Right lung (tissue), 5 donors: ENCODE results near the gene DNAJC18. TPM values are rescaled to one million over a fixed set of nuclear protein-coding genes. Genes with fewer than 3 reads are reported as not detected.
A peak's percentile ranks its signal among the peaks of the same experiment; 100 is the strongest.
"Not testable (repeated sequence)": the region's sequence is repeated elsewhere in the genome, so short reads cannot be mapped to it uniquely, and the experiment has no call there.

Source experiments
- DNase-seq, 2 donors: peaks; one replicate each; pipeline ENCODE4 v3.0.0-alpha.2; 2013
- polyA plus RNA-seq, 5 donors: library from polyadenylated mRNA; unstranded; fragments of 120-200 nt; gene quantifications; one replicate each; pipeline versions ENCODE4 v1.2.1 to v1.2.3, GENCODE V29; 2013; ENCODE audit warnings: inconsistent platforms in 1 of 5, low replicate concordance in 1 of 5; ENCODE audit not compliant: insufficient read length in 5 of 5, insufficient read depth in 1 of 5

Gene DNAJC18
- polyA plus RNA-seq, 5 donors = 23.6 to 40.4 (median 34.2) TPM

DNA sequence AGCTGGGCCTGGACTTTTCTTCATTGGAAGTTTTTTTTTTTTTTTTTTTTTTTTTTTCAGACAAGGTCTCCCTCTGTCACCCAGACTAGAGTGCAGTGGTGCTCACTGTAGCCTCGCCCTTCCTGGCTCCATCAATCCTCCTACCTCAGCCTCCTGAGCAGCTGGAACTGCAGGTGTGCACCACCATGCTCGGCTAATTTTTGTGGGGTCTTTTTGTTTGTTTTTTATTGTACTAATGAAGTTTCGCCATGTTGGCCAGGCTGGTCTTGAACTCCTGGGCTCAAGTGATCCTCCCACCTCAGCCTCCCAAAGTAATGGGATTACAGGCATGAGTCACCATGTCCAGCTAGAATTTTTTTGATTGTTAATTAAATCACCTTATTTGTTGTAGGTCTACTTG is 3.6 kb downstream of the DNAJC18 start:
- DNase-seq = no peak

DNA sequence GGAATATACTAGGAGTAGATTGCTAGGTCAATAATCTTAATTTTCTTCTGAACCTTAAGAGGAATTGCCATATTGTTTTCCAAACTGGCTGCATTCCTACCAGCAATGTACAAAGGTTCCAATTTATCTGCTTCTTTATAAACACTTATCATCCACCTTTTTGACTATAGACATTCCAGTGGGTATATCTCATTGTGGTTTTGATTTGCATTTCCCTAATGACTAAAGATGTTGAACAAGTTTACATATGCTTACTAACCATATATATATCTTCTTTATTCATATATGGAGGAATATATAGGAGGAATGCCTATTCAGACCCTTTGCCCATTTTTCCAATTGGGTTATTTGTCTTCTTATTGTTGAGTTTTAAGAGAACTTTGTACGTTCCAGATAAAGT is 7.6 kb downstream of the DNAJC18 start:
- DNase-seq = no peak

DNA sequence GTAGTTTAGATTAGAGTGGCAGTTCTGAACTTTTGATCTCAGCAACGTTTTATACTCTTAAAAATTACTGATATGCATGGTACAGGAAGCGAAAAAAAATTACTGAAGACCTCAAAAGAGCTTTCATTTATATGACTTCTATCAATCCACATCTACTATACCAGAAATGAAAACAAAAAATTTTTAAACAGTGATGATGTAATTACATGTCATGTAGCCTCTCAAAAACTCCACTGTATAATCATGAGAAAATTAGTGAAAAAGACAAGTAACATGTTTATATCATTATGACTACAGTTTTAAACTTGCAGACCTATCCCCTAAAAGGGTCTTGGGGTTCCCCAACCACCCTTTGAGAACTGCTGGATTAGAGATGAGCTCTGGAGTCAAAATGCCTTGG is 9.3 kb downstream of the DNAJC18 start:
- DNase-seq = no peak

DNA sequence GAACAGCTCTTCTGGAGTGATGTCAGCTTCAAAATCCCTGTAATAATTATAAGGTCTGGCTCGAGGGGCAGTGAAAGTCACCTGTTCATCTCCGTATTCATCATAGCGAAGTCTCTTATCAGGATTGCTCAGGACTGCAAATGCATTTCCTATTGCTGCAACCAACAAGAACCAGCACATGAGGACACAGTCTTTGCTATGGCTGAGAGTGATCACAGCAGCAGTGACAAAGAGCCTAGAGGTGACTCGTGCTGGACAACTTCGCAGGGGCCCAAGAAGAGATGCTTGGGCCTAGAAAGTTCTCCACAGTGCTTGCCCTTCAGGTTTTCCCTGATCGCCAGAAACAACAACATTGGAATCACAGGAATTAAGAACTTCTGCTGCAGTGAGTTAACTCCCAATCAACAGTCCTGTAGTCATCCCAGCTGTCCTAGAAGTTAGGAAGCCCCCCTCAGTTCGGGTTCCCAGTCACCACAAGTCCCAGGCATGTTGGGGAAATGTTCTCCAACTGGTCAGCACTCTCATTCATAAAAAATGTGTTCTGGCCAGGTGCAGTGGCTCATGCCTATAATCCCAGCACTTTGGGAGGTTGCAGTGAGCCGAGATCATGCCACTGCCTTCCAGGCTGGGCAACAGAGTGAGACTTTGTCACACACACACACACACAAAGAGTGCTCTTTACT is 13.0 kb downstream of the DNAJC18 start:
- DNase-seq = no peak

DNA sequence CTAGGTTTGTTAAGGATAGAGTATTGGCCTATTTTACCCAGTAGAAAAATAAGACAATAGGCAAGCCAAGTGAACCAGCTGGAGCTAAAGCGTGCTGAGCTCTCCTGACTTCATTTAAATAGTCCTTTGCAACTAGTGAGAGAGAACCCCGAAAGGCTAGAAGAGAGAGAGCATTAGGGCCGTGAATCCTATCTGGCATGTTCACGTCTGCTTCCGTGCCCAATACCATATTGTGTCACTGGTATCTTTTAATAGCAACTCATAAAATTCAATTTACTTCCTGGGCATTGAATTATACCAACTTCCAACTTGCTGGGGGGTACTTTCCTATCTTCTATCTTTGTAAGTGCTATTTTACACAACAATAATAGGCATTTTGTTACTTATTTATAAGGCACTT is 13.8 kb downstream of the DNAJC18 start:
- no peak for DNase-seq

DNA sequence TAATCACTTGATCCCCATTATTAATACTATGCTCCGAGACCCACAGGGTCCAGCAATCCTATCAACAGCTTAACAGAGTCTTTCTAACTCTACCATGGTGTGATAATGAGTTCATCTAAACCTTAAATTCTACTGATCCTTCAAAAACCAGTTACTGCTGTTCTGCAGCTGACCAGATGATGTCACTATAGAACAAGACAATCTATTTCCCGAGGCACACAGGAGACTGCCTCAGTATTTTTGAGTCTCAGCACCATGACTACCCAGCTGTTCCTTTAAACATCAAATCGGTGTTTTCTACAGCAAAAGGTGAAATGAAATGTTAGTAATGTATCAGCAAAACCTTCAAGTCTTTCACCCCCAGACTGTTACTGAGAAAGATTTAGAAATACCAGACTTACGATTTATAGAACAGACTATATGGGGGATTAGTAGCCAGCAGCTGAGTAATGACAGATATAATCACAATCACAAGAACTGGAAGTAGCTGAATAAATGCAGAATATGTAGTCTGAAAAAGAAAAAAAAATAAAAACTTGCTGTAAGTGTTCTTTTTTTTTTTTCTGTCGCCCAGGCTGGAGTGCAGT is 16.9 kb downstream of the DNAJC18 start:
- peak; percentile 51 to 60 for DNase-seq

DNA sequence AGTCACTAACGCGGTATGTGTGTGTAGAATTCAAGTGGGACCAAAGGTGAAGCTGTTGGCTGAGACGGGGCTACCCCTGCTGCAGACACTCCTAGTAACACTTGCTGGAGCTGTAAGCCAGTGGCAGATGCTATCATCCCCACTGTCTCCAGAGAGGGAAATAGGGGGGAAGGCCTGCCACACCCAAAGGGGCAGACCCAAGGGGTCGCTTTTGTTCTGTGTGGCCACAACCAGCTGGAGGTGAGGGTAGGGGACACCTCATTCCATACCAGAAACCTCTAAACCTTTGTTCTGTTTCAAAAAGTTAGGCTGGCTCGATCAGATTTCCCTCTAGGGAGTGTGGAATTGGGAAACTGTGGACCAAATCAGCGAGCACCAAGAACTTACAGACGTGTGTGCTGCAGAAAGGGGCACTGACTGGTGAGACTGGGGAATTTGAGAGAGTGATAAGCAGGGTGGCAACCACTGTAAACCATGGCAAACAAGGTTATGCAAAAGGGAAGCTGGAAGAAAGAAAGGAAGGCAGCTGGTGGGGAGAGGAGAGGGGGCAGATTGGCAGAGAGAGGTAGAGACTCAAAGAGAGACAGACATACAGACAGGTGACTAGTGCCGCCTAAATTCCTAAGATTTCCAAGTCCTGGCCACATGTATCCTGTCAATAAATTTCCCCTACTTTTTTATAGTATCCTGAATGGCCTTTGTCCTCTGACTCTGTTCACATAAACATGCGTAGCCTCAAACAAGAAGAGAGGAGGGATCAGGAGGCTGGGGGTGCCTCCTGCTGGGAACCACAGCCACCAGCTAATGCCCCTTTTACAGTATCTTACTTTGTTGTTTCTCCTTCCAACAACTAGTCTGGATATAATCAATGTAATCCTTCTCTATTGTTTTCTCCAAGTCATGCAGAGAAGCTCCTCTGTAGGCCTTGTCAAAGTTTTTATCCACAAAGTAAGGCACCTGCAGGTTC is 19.8 kb downstream of the DNAJC18 start:
- DNase-seq = no peak

DNA sequence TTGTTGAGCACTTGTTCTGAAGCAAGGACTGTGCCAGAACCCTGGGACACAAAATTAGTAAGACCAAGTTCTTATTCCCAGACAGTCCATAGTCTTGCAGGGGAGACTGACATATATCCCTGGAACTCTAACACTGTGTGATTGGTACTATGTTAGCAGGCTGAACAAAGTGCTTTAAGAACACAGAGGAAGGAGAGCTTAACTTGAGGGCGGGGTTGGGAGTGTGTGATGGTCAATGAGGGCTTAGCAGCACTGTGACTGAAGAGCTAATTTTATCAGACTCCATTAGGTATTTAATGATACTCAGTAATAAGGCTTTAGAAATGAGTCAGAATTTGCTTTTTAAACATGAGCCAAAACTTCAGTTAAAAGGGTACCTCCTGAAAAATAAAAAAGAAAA is 20.5 kb downstream of the DNAJC18 start:
- DNase-seq = no peak

DNA sequence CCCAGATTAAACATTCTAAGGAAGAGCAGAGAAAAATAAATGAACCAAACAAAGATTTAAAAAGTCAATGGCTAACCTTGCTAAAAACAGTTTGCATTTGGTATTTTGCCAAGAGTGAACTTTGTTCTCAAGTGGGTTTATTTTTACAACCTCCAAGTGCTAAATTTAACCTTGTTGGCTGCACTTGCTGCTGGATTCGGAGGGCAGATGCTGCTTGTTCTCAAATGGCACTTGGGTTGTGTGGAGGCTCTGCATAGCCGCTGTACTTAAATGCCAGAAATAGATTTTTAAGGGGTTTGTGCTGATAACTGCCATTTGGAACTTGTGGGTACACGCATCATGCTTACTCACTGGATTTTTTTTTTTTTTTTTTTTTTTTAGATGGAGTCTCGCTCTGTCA is 22.1 kb downstream of the DNAJC18 start:
- no peak for DNase-seq

DNA sequence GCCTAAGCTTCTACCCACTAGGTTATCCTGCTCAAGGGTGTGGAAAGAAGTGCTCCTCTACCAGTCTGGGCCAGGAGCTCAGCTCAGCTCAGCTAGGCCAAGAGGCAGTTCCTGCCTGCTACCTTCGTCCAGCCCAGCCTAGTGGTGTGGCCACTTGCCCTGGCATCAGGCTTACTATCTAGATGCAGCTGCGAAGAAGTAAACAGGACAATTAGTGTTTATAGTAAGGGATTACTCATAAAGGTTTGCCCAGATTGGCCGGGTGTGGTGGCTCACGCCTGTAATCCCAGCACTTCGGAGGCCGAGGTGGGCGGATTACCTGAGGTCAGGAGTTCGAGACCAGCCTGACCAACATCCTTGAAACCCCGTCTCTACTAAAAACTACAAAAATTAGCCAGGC is 22.7 kb downstream of the DNAJC18 start:
- DNase-seq = no peak

DNA sequence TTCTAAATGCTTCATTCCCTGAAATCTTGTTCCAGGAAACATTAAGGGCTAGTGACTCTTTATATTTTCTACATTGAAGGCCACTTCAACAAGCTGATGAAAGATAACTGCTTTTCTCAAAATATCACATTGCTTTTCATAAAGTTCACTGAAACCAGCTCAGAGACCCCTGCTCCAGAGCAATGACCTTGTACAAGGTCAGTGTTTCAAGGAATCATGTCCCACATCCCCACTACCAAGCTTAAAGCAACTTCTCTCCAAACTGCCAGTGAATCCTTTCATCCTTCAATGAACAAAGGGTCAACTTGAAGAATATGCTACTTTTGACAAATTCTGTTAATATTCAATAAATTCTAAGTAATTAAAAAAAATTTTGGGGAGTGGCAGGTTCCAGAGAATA is 23.5 kb downstream of the DNAJC18 start:
- no peak for DNase-seq

DNA sequence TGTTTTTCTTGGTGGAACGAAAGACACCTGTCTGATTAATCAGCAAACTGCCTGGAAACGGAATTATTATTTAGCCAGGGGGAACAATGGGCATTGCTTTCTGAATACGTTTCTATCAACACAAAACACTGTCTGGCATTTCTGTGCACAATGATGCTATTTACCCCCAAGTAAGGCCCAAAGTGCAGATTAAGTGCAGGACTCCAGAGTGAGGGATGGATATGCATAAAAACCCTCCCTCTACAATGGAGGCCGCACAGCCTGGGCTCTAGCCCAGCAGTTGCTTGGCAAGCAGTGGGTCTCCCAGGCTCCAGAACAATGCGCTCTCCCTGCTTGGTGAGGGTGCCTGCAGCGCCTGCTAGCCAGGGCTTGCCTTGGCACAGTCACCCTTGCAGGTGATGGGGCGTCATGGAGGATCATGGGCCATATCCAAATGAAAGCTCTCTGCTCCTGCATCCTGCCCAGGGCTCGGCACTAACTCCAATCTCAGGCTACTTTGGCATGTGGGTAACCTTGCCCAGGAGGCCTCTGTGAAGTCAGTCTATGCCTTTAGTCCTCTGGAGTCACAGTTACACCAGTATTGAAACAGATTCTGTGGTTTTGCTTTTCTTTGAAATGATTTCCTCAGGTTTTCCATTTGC is 24.0 kb downstream of the DNAJC18 start:
- no peak for DNase-seq

DNA sequence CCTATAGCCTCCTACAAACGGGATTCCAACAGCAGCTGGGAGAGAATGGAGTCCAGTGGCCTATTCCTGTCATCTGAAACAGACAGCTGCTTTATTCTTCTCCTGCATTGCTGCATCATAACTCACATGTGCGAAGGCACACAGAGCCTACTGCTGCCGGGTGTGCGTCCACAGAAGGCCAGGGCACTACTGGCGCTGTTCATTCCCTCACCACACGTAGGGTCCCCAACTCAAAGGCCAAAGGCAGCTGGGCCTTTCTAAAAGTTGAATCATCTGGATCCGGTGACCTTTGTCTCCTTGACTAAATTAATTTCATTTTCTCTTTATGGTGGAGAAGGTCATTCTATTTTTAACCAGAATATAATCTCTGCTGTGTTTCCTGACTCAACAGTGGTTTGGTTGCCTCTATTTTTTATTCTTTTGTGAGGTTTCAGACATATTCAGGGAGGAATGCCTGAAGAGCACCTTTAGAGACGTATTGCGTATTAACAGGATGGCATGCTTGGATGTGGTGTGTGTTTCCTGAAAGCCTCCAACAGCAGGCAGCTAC is 24.7 kb downstream of the DNAJC18 start:
- no peak for DNase-seq

DNA sequence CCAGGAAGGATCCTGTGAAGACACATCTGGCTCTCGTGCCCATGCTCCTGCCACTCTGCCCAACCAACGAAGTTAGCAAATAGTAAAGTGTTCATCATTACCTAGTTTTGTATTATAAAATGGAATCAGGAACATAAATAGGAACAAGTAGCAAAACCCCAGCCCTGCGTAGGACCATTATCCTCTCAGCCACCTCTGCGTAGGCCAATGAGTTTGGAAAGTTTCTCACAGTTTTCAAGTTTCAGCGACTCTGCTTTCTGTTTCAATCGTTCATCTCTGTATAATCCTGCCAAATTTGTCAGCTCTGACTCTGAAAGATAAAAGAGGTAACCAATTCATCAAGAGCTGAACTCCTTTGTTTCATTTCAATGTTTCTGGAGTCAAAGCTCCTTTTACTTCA is 25.4 kb downstream of the DNAJC18 start:
- DNase-seq = no peak

DNA sequence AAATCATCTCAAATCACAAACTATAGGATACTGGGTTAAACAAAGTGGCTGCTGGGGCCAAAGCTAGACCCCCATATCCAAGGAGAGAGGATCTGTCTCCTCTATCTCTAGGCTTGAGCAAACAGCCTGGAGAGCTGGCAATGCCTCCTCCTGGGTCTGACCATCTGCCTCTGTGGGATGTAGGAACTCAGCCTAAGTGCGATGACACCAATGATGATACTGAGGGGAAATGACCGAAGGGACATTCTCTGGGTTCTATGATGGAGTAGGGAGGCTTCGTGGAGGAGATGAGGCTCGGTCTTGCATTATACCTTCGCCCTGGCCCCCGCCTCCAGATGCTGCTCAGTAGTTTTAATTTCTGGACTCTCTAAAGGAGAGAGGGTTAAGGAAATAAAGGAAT is 26.2 kb downstream of the DNAJC18 start:
- no peak for DNase-seq

DNA sequence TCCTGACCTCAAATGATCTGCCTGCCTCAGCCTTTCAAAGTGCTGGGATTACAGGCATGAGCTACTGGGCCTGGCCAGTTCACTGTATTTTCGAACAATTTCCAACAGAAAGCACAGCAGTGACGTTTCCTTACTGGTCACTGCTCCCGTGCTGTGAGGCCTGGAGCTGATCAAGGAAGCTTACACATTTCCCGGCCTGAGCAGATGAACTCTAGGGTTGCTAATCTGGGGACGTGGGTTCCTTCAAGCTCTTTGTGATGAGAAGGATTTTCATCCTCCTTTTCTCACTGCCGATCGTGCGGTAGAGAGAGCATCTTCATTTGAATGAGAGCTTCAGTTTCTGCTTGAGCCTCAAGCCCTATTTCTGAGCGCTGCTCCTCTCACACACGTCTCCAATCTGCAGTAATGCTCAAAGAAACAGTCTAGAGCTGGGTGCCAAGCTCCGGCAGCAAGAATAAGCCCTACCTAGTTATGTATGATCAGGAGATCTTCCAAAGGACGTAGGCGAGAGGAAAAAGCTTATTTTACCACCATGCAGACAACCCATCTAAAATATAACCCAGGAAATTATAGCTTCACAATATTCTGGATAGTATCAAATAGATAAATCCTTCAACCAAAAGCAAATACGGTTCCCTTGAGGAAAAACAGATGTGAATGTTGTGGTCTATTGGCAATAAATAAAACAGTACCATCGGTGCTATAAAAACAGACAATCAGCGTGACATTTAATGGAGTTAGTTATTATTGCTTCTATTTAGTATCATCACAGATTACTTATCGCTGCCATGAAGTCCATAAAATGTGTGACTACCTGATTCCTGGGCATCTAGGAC is 28.1 kb downstream of the DNAJC18 start:
- DNase-seq = no peak

DNA sequence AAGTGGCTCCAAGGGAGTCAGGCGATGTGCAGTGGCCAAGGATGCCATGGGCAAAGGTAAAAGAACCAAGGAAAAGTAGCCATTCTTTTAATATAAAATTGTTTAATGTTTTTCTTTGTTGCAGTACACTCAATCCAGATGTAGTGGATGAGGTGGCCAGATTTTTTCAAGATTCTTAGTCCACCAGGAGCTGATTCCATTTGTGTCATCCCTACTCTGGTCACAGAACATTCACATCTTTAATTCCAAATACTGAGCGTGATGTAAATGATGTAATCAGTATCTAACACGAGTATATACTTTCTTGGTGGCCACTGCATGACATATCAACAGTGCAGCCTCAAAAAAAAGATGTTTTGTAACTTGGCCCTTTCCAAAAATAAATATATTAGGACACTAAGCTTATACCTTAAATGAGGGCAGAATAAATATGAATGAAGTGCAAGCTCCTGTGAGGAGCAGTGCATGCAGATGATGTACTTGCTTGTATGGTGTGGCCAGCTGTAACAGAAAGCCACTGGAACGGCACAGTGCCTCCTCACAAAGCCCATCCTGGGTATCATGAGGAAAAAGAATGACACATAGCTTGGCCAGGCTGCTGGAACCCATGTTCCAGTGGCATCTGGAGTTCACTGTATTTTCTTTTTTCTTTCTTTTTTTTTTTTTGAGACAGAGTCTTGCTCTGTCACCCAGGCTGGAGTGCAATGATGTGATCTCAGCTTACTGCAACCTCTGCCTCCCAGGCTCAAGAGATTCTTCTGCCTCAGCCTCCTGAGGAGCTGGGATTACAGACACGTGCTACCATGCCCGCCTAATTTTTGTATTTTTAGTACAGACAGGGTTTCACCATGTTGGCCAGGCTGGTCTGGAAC is 29.0 kb downstream of the DNAJC18 start:
- DNase-seq = no peak

DNA sequence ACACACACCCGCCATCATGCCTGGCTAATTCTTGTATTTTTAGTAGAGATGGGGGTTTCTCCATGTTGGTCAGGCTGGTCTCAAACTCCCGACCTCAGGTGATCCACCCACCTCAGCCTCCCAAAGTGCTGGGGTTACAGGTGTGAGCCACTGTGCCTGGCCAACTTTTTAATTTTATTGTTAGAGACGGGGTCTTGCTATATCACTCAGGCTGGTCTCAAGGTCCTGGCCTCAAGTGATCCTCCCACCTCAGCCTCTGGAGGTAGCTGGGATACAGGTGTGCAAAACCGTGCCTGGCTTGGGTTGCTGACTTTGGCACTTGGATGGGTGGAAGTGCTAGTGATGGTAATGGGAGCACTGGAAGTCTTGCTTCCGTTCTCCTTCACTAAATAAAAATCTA is 30.2 kb downstream of the DNAJC18 start:
- not testable (repeated sequence) for DNase-seq

DNA sequence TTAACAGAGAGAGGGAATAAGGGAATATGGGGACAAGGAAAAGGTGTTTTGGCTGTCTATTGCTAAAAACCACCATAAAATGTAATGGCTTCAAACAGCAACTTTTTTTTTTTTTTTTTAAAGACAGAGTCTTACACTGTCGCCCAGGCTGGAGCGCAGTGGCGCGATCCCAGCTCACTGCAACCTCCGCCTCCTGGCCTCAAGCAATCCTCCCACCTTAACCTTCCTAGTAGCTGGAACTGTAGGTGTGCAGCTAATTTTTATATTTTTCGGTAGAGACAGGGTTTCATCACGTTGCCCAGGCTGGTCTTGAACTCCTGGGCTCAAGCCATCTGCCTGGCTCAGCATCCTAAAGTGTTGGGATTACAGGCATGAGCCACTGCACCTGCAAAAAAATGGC is 31.1 kb downstream of the DNAJC18 start:
- no peak for DNase-seq

DNA sequence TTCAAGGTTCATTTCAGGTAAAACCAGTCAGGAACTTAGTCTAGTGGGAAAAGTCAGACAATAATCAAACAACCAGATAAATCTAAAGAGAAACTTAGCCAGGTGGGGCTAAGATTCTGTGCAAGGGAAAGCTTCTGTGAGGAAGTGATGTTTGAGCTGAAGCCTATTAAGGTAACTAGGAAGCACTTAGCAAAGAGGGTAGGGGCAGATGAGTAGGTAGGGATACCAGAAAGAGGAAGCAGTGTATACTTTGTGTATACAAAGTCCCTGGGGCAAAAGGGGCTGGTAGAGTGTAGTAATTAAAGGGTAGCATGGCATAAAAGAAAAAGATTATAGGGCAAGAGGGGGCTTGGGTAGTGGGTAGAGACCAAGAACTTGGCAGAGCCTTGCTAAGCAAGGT is 31.8 kb downstream of the DNAJC18 start:
- no peak for DNase-seq
